Measurements from ENCODE around the gene TMEM176B.

TMEM176B gene

GRCh38 chr7:150746921-150747320 is 53.2 kb downstream of the TMEM176B start:
- no peak for DNase-seq

GRCh38 chr7:150745876-150746275 is 54.3 kb downstream of the TMEM176B start:
- no peak for DNase-seq

- no peak for DNase-seq
Observed at GRCh38 chr7:150745086-150745485, 55.1 kb downstream of the TMEM176B start.

- no peak for DNase-seq
Observed at GRCh38 chr7:150744041-150744656, 56.0 kb downstream of the TMEM176B start.

GRCh38 chr7:150742286-150742968 is 57.7 kb downstream of the TMEM176B start:
- no peak for DNase-seq

Measured in T-helper 9 cell (primary cell).